Karpas-422 (cell line): ENCODE measurements around the gene NT5C2. TPM values are rescaled to one million over a fixed set of nuclear protein-coding genes. Genes with fewer than 3 reads are reported as not detected.
"Not testable (repeated sequence)": the region's sequence is repeated elsewhere in the genome, so short reads cannot be mapped to it uniquely, and the experiment has no call there.

ENCODE experiments used
- DNase-seq: peaks from one replicate; pipeline ENCODE4 v3.0.0-alpha.2; 2015
- H2AFZ ChIP-seq: fragments of 200-600 bp; sonication (generic); 2 replicates; pipeline ENCODE4 v1.6.1; 2014; ENCODE audit warnings: antibody characterized with exemption, low read length, mixed read lengths
- H3K27ac ChIP-seq: fragments of 200-600 bp; sonication (generic); 2 replicates; pipeline ENCODE4 v1.5.1; 2014; ENCODE audit warnings: mild to moderate bottlenecking, low read length, moderate library complexity
- H3K27me3 ChIP-seq: fragments of 200-600 bp; sonication (generic); 2 replicates; pipeline ENCODE4 v1.6.1; 2014; ENCODE audit warnings: low read length, mixed read lengths
- H3K36me3 ChIP-seq: fragments of 200-600 bp; sonication (generic); 2 replicates; pipeline ENCODE4 v1.6.1; 2014; ENCODE audit warnings: low read length, mixed read lengths; ENCODE audit not compliant: insufficient read depth
- H3K4me1 ChIP-seq: fragments of 200-600 bp; sonication (generic); 2 replicates; pipeline ENCODE4 v1.6.1; 2014; ENCODE audit warnings: mild to moderate bottlenecking, low read length, mixed read lengths
- H3K4me2 ChIP-seq: fragments of 200-600 bp; sonication (generic); 2 replicates; pipeline ENCODE4 v1.6.1; 2014; ENCODE audit warnings: low read length, low read depth, mild to moderate bottlenecking; ENCODE audit not compliant: poor library complexity, severe bottlenecking
- H3K4me3 ChIP-seq: fragments of 200-600 bp; sonication (generic); 2 replicates; pipeline ENCODE4 v1.5.1; 2014; ENCODE audit warnings: mild to moderate bottlenecking, antibody characterized with exemption, low read length, mixed read lengths
- H3K79me2 ChIP-seq: fragments of 200-600 bp; sonication (generic); 2 replicates; pipeline ENCODE4 v1.6.1; 2014; ENCODE audit warnings: mild to moderate bottlenecking, low read length, mixed read lengths
- H3K9ac ChIP-seq: fragments of 200-600 bp; sonication (generic); 2 replicates; pipeline ENCODE4 v1.6.0; 2014; ENCODE audit warnings: low read length
- H3K9me2 ChIP-seq: fragments of 200-600 bp; sonication (generic), shearing (Covaris generic); replicated peaks from 2 replicates; pipeline ENCODE4 v1.6.0; 2014; ENCODE audit warnings: mild to moderate bottlenecking, low read length, moderate library complexity; ENCODE audit not compliant: insufficient read depth
- H3K9me3 ChIP-seq: fragments of 300-700, 200-600 bp; sonication (generic); 2 replicates; pipeline ENCODE4 v1.6.1; 2014; ENCODE audit warnings: low read length, mixed read lengths
- H4K20me1 ChIP-seq: fragments of 200-600 bp; sonication (generic); 2 replicates; pipeline ENCODE4 v1.6.1; 2014; ENCODE audit warnings: mild to moderate bottlenecking, antibody characterized with exemption, low read length, low read depth; ENCODE audit not compliant: insufficient read depth
- total RNA-seq: library from RNA; depleted of rRNA; stranded (reverse); fragments of >200 nt; shearing (Covaris generic); gene quantifications from 2 replicates; pipeline ENCODE4 v1.2.3, GENCODE V29; 2014; ENCODE audit warnings: low replicate concordance

Gene NT5C2
- total RNA-seq, 1 experiment from 2014 or later, result 88.3 TPM

DNA sequence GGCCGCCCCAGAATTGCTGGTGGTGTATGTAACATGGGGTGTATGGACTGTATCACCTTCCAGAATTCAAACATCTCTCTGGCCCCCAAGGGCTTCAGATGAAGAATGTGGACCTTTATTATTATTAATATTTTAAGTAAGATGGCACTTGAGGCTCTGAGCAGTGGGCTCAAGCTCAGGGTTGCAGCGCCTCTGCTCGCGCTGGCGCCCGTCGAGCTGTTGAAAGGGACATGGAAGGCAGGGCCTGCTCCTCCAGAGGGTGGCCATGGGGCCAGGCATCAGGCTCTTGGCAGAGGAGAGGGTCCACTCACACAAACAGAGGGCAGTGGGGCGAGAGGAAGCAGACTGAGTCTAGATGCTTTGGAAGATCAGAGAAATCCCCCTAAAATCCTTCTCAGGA, 120.2 kb downstream of the NT5C2 start:
- no peak overlapping the region for H3K9ac ChIP-seq
- peaks cover 9% of the 10 kb centered on the region; the same call in 1 of the 2 replicates for H4K20me1 ChIP-seq
- H3K9me2 ChIP-seq, result no peaks in the 10 kb centered on the region
- no peaks in the 10 kb centered on the region for H3K9me3 ChIP-seq
- no peak overlapping the region for H2AFZ ChIP-seq
- DNase-seq, result no peak
- peaks cover 14% of the 10 kb centered on the region for H3K4me1 ChIP-seq
- no peak overlapping the region for H3K27ac ChIP-seq
- H3K4me3 ChIP-seq, result no peak overlapping the region
- no peaks in the 10 kb centered on the region for H3K27me3 ChIP-seq
- no peaks in the 10 kb centered on the region for H3K36me3 ChIP-seq
- H3K4me2 ChIP-seq, result no peak overlapping the region
- H3K79me2 ChIP-seq, result no peaks in the 10 kb centered on the region

DNA sequence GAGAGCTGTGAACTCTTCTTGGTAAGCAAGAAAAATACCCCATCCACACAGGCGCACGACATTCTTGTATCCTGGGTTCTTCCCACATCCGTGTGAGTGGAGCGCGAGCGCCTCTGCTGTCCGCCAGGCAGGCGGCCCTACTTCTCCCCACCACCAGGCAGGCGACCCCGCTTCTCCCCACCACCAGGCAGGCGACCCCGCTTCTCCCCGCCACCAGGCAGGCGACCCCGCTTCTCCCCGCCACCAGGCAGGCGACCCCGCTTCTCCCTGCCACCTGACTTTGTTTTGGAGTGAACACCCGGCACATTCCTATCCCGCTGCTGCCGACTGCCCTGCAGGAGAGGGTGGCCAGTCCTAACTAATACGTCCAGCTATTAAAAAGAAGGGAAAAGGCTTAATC, 120.8 kb downstream of the NT5C2 start:
- H2AFZ ChIP-seq, result no peak overlapping the region
- H3K9me2 ChIP-seq, result no peaks in the 10 kb centered on the region
- H3K27me3 ChIP-seq, result no peaks in the 10 kb centered on the region
- no peak for DNase-seq
- peaks cover 14% of the 10 kb centered on the region for H3K4me1 ChIP-seq
- no peak overlapping the region for H3K4me3 ChIP-seq
- H4K20me1 ChIP-seq, result peaks cover 9% of the 10 kb centered on the region; the same call in 1 of the 2 replicates
- no peak overlapping the region for H3K9ac ChIP-seq
- no peaks in the 10 kb centered on the region for H3K36me3 ChIP-seq
- no peaks in the 10 kb centered on the region for H3K79me2 ChIP-seq
- H3K4me2 ChIP-seq, result no peak overlapping the region
- H3K9me3 ChIP-seq, result no peaks in the 10 kb centered on the region
- no peak overlapping the region for H3K27ac ChIP-seq

DNA sequence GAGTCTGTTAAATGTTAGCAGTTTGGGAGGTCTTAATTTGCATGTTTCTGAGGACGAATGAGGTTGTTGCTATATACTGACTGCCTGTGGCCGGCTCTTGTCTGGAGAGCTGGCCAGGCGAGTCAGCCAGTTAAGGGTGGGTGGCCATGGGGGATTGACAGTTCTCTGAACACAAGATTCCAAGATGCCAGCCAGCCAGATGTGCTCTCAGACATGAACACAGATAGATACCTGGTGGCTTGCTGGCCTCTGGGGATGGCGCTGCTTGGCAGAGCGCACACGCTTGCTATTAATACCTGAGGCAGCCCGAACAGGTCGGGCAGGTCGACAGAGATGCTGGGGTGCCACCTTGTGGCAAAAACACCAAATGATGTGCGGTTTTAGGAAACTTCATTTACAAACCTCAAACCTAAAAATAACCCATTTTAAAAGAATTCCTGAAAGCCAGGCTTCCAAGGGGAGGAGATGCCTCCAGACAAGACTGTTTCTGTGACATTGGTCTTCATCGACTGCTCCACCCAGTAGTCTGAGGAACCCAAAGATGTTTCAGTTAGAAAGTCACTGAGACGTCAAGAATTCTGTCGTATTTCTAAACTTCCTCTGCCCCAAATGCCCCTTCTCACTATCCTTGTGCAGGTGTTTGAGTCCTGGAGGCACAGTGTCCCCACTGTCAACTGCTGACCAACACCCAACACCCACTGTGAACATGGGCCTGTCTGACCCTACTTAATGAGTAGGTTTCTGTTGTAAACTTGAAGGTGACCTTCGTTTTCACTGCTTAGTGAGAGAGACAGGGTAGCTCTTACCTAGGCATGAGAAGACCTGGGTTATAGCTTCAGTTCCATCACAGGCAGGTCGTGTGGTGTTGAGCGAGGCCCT, 123.4 kb downstream of the NT5C2 start:
- Histone ChIP-seq H3K9me3 (no peaks in the 10 kb centered on the region), H2AFZ (no peak overlapping the region), H3K4me1 (peaks cover 14% of the 10 kb centered on the region), H3K27ac (no peak overlapping the region), H3K79me2 (no peaks in the 10 kb centered on the region), H4K20me1 (peaks cover 9% of the 10 kb centered on the region; the same call in 1 of the 2 replicates), H3K27me3 (no peaks in the 10 kb centered on the region), H3K4me2 (peak overlapping the region; percentile 54), H3K9me2 (no peaks in the 10 kb centered on the region), H3K9ac (no peak overlapping the region), H3K36me3 (no peaks in the 10 kb centered on the region), H3K4me3 (no peak overlapping the region; the same call in 1 of the 2 replicates)
- peak; percentile 87 for DNase-seq

DNA sequence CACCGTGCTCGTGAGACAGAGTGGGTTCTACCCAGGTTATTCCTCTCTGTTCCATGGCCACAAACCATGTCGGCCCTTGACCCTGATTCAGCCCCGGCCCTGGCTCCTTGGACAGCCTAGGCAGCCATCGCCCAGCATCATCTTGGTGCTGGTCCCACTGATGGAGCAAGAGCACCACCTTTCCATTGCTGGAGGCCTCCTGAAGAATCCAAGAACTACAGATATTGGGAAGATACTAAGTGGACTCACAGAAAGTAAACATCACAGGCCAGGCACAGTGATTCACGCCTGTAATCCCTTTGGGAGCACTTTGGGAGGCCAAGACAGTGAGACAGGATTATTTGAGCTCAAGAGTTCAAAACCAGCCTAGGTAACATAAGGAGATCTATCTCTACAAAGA, 125.1 kb downstream of the NT5C2 start:
- no peaks in the 10 kb centered on the region for H3K36me3 ChIP-seq
- H3K79me2 ChIP-seq, result no peaks in the 10 kb centered on the region
- no peak overlapping the region for H2AFZ ChIP-seq
- no peak overlapping the region for H3K27ac ChIP-seq
- DNase-seq, result no peak
- H3K9me2 ChIP-seq, result no peaks in the 10 kb centered on the region
- H3K9ac ChIP-seq, result no peak overlapping the region
- no peaks in the 10 kb centered on the region for H3K27me3 ChIP-seq
- peaks cover 14% of the 10 kb centered on the region for H3K4me1 ChIP-seq
- H4K20me1 ChIP-seq, result peaks cover 9% of the 10 kb centered on the region; the same call in 1 of the 2 replicates
- H3K9me3 ChIP-seq, result no peaks in the 10 kb centered on the region
- no peak overlapping the region for H3K4me3 ChIP-seq
- H3K4me2 ChIP-seq, result no peak overlapping the region

DNA sequence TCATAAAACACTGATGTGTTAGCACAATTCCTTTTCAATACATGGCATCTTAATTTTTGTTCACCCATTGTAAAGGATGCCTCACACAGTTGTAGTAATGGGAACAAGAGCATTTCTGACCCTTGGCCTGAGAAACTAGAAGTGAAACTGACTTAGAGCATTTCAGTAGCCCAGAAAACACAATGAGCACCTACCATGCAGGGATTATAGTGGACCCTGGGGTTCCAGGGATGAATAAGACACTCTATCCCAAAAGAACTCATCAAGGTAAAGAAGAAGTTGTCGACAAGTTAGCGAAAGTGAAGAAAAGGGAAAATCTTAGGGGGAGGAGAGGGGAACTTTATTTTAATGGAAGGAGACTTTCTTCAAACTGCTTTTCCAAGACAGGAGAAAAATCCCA, 125.6 kb downstream of the NT5C2 start:
- Histone ChIP-seq H3K4me3 (no peak overlapping the region), H3K9me3 (no peaks in the 10 kb centered on the region), H4K20me1 (peaks cover 9% of the 10 kb centered on the region; the same call in 1 of the 2 replicates), H3K27ac (no peak overlapping the region), H3K4me1 (peaks cover 14% of the 10 kb centered on the region), H2AFZ (no peak overlapping the region), H3K27me3 (no peaks in the 10 kb centered on the region), H3K9me2 (no peaks in the 10 kb centered on the region), H3K79me2 (no peaks in the 10 kb centered on the region), H3K36me3 (no peaks in the 10 kb centered on the region), H3K9ac (no peak overlapping the region), H3K4me2 (no peak overlapping the region)
- DNase-seq, result no peak

DNA sequence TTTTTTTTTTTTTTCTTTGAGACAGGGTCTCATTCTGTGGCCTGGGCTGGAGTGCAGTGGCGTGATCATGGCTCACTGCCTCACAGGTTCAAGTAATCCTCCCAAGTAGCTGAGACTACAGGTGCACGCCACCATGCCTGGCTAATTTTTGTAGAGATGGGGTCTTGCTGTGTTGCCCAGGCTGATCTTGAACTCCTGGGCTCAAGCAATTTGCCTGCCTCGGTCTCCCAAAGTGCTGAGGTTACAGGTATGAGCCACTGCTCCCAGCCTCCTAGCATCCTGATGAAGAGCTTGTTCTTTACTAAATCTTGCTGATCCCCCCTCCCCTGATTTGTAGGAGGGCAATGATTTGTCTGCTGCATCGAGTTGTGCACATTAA, 126.0 kb downstream of the NT5C2 start:
- not testable (repeated sequence) for H3K27ac ChIP-seq, H2AFZ ChIP-seq, H3K9me2 ChIP-seq, H3K4me3 ChIP-seq, H3K9ac ChIP-seq, H3K9me3 ChIP-seq, H3K27me3 ChIP-seq, H3K79me2 ChIP-seq, H3K4me2 ChIP-seq, H3K36me3 ChIP-seq, DNase-seq, H4K20me1 ChIP-seq
- peaks cover 14% of the 10 kb centered on the region for H3K4me1 ChIP-seq

DNA sequence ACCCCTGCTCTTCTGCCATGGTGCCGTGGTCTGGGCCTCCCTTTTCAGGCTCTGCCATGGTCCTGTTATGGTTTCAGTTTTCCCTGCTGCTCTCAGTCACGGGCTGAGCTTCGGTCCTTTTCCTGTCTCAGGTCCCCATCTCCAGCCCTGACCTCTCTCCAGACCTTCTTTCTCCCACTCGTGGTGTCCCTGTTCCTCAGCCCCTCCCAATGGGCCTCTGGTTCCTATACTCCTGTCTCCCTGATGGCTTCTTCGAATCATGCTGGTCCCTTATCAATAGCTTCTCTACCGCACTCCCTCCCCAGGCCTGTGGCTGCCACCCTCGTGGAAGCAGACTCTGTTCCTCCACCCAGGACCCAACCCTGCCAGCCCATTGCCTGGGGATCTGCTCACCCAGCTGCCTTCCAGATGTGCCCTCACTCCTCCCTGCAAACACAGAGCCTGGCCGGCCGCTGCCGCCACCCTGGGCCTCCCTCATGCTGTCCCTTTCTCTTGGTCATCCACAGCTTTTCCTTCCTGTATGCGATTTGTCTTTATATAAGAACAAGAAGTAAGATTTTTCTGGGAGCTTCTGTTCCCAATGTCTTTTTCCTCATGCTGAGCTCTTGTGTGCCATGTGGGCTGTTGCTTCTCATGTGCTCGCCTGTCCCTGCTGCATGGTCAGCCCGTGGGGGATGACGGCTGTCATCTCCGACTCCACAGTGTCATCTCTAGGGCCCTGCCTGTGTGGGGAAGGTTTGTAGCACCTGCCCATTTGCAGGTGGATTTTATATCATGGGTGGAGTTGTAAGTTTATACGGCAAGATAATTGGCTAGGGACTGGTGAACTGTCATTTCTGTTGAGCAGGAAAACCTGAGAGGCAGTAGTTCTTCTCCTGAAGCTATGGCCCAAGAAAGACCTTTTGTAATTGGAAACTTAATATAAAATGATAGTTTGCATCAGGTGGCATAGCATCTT, 126.7 kb downstream of the NT5C2 start:
- no peaks in the 10 kb centered on the region for H3K9me2 ChIP-seq
- H3K4me1 ChIP-seq, result peaks cover 14% of the 10 kb centered on the region
- H3K27me3 ChIP-seq, result no peaks in the 10 kb centered on the region
- DNase-seq, result no peak
- no peak overlapping the region for H3K9ac ChIP-seq
- no peak overlapping the region for H3K4me2 ChIP-seq
- no peaks in the 10 kb centered on the region for H3K9me3 ChIP-seq
- no peaks in the 10 kb centered on the region for H3K36me3 ChIP-seq
- peaks cover 9% of the 10 kb centered on the region; the same call in 1 of the 2 replicates for H4K20me1 ChIP-seq
- H2AFZ ChIP-seq, result no peak overlapping the region
- no peak overlapping the region for H3K27ac ChIP-seq
- H3K79me2 ChIP-seq, result no peaks in the 10 kb centered on the region
- H3K4me3 ChIP-seq, result no peak overlapping the region

DNA sequence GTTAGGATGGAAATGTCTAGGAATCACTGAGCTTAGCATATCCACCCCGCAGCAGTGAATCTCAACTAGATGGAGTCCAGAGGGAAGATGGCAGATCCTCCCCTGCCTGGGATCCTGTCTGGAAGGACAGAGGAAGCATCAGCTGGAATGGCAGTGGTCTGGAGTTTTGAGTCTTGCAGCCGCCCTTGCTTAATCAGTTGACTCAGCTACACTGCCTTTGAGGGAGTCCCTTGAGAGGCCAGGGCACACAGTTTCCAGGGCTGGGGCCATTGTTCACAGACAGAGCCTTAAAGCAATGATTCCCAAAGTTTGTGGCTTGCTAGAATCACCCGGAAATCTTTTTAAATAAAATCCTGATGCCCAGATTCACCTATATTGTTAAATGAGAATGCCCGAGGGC, 128.1 kb downstream of the NT5C2 start:
- H3K9ac ChIP-seq, result no peak overlapping the region
- H3K36me3 ChIP-seq, result no peaks in the 10 kb centered on the region
- no peaks in the 10 kb centered on the region for H3K9me3 ChIP-seq
- no peak overlapping the region for H3K27ac ChIP-seq
- H3K9me2 ChIP-seq, result no peaks in the 10 kb centered on the region
- no peak overlapping the region for H3K4me3 ChIP-seq
- peaks cover 11% of the 10 kb centered on the region for H3K4me1 ChIP-seq
- no peak for DNase-seq
- H3K79me2 ChIP-seq, result no peaks in the 10 kb centered on the region
- H4K20me1 ChIP-seq, result peaks cover 8% of the 10 kb centered on the region; the same call in 1 of the 2 replicates
- H2AFZ ChIP-seq, result no peak overlapping the region
- no peaks in the 10 kb centered on the region for H3K27me3 ChIP-seq
- H3K4me2 ChIP-seq, result no peak overlapping the region
